ENCODE data around the gene MLH1.

MLH1 gene

GRCh38 chr3:36981006-36981405 lies 12.3 kb upstream of the MLH1 start:
- no peak for DNase-seq

- no peak for DNase-seq
These were observed 5.0 kb upstream of the MLH1 start for GRCh38 chr3:36988356-36988755.

GRCh38 chr3:36989005-36989404 lies 4.3 kb upstream of the MLH1 start:
- no peak for DNase-seq

GRCh38 chr3:36989568-36989967 lies 3.8 kb upstream of the MLH1 start:
- no peak for DNase-seq

- DNase-seq = no peak
These were observed 2.2 kb upstream of the MLH1 start for GRCh38 chr3:36991147-36991546.

DNA sequence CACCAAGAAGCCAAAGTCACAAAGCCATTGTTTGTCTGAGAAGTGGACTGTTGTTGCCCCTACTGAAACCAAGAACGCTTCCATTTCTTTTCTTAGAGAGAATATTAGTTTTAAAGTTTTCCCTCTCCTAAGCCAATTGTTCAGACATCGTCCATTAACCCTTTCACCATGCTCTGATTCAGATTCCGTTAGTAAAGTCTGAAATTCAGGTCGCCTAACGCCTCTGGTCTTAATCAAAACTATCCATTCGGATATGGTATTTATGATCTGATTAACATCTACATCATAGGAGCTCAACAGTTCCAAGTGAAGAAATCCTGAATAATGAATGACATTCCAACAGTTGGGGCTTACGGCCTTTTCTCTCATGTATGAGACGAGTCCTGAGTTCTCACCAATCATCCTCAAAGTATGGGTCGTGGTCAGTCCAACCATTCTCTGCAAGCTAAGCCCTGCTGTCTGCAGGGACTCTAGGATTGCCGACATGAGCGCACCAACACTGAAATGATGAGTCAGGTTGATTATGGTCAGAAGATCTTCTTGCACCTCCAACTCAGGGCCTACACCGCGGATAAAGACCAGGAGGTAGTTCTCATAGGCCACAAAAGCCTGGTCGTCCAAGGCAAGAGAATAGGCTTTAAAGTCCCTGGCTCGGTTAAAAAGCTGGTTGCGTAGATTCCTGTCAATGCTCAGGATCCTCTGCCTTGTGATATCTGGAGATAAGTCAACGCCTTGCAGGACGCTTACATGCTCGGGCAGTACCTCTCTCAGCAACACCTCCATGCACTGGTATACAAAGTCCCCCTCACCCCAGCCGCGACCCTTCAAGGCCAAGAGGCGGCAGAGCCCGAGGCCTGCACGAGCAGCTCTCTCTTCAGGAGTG lies 1.2 kb upstream of the MLH1 start:
- DNase-seq = no peak

GRCh38 chr3:36992806-36993325 lies 452 bp upstream of the MLH1 start, which contains the start of gene EPM2AIP1:
Gene EPM2AIP1 (minus strand): TSS chr3:36993131. CDS start chr3:36993077, 54 bp downstream.
- no peak for DNase-seq

DNA sequence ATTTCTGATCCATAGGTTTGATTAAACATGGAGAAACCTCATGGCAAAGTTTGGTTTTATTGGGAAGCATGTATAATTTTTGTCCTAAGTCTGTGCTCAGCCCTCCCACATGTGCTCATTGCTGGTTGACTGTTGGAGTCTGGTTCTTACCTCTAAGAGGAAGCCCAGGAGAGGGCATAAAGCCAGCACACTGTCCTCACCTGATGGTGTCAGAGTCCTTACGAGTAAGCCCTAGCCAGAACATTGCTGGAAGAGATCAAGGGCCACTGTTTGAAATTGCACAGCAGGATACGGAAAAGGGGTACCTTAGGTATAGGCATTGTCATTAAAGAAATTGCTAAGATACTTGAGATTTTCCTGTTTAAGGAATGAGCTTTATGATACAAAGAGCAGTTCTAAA lies 21.3 kb downstream of the MLH1 start:
- DNase-seq = no peak

DNA sequence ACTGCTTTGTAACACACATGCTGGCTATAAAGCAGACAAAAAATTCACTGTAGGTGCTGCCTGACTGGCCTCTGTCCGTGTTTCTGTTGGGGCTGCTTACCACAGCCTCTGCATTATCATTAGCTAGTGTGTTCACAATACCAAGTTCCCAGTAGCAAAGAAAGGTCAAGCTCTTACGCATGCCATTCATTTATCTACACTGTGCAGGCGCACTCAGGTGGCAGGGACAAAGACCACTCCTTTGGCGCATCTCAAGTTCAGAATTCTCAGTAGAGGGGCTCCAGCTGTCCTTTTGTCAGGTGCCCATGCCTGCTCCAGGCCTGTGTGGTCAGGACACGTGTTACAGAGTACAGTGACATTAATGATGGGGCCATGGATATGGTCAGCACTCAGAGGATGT lies 22.3 kb downstream of the MLH1 start:
- DNase-seq = no peak

- DNase-seq = no peak
These were observed 23.6 kb downstream of the MLH1 start for GRCh38 chr3:37016903-37017302.

- DNase-seq = no peak
These were observed 24.4 kb downstream of the MLH1 start for GRCh38 chr3:37017683-37018082.

- DNase-seq = no peak
These were observed 30.8 kb downstream of the MLH1 start for GRCh38 chr3:37024092-37024491.

DNA sequence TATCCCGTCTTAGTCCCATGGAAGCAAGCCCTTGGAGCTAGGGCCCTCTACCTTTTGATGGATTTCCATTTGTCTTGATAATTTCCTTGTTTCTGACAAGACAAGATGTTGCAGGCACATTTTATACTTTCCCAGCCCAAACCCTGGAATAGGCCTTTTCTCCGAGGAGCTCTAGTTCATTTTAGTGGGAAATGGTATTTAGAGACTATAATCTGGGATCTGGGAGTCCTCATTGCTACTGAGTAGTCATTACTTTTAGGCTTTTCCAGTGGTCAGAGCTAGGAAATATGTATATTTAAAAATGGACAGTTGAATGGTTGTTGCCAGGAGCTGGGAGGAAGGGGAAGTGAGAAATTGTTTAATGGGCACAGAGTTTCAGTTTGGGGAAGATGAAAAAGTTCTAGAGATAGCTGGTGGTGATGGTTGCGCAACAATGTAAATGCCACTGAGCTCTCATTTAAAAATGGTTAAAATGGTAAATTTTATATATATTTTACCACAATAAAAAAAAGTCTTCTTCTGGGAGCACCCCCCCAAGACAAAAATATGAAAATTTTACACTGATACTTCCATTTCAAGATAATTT lies 31.6 kb downstream of the MLH1 start:
- no peak for DNase-seq

GRCh38 chr3:37025561-37026335 lies 32.4 kb downstream of the MLH1 start:
- no peak for DNase-seq

- DNase-seq = no peak
These were observed 33.5 kb downstream of the MLH1 start for GRCh38 chr3:37026851-37027250.

GRCh38 chr3:37028329-37028728 lies 35.0 kb downstream of the MLH1 start:
- no peak for DNase-seq

GRCh38 chr3:37029111-37029510 lies 35.8 kb downstream of the MLH1 start:
- DNase-seq = no peak

DNA sequence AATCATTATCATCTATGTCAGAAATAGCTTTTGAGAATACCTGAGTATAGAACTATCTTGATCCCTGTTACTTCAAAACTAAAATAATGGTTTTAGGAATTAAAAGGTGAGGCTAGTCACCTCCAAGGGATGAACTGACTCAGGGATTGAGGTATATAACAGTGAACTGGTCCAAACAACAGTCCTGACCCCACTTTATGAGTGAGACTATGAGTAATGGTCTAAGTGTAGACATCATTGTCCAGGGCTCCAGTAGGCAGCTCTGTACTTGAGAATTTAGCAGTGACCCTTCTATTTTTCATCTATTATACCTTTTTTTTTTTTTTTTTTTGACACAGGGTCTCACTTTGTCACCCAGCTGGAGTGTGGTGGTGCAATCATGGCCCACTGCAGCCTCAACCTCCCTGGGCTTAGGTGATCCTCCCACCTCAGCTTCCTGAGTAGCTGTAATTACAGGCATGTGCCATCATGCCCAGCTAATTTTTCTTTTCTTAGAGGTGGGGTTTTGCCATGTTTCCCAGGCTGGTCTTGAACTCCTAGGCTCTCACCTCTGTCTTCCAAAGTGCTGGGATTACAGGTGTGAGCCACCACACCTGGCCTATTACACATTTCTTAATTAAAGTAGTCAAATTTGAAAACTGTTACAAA lies 36.3 kb downstream of the MLH1 start:
- no peak for DNase-seq

GRCh38 chr3:37030588-37030987 lies 37.3 kb downstream of the MLH1 start:
- no peak for DNase-seq

GRCh38 chr3:37031096-37031682 lies 37.9 kb downstream of the MLH1 start:
- no peak for DNase-seq

GRCh38 chr3:37032961-37033360 lies 39.6 kb downstream of the MLH1 start:
- no peak for DNase-seq

GRCh38 chr3:37037352-37037751 lies 44.0 kb downstream of the MLH1 start:
- no peak for DNase-seq
